ENCODE results near the gene GPR4. TPM values are rescaled to one million over a fixed set of nuclear protein-coding genes. Genes with fewer than 3 reads are reported as not detected.
A peak's percentile ranks its signal among the peaks of the same experiment; 100 is the strongest.

Gene GPR4
- total RNA-seq: 10 to 100 TPM in 1 of 2 donors, 1 to 10 TPM in 1; 5.2 to 17.7 TPM
- long read RNA-seq, partial matches to known transcripts: 0 of 13 reads
- long read RNA-seq, other reads (novel, unspliced or antisense): 13 of 13 reads

- ATAC-seq (peak; percentile 65 to 69), DNase-seq (peak; percentile 62)
- intact Hi-C loops (cut with DNase I): no loop called here
Observed at GRCh38 chr19:45601524-45602374, at the start of gene GPR4. Gene GPR4 (minus strand): TSS chr19:45602212. CDS start chr19:45591866, 10,346 bp downstream.

- ATAC-seq (no peak), DNase-seq (no peak)
- intact Hi-C loops (cut with DNase I): no loop called here
Observed at GRCh38 chr19:45650722-45651121, 48.7 kb upstream of the GPR4 start.

- DNase-seq (no peak), ATAC-seq (no peak)
- intact Hi-C loops (cut with DNase I): no loop called here
Observed at GRCh38 chr19:45646345-45646698, 44.3 kb upstream of the GPR4 start.

- peak; percentile 86 for DNase-seq
- intact Hi-C loops (cut with DNase I): no loop called here
- peak; percentile 60 to 86 for ATAC-seq
Observed at GRCh38 chr19:45645631-45646344, 43.8 kb upstream of the GPR4 start.

- no peak for ATAC-seq
- DNase-seq: no peak
Observed at GRCh38 chr19:45645068-45645630, 43.1 kb upstream of the GPR4 start.

GRCh38 chr19:45643927-45644771 lies 42.1 kb upstream of the GPR4 start:
- ATAC-seq: no peak
- no peak for DNase-seq
- intact Hi-C loops (cut with DNase I): loop anchor here (5.0 kb wide), 2 partner anchors 37 to 122 kb away; no protein-coding TSS in a partner anchor

More at GRCh38 chr19:45645068-45645630, 43.1 kb upstream of the GPR4 start:
- intact Hi-C loops (cut with DNase I): no loop called here

GRCh38 chr19:45643024-45643926 lies 41.3 kb upstream of the GPR4 start:
- peak; percentile 48 to 50 for ATAC-seq
- peak; percentile 82 for DNase-seq
- intact Hi-C loops (cut with DNase I): loop anchor here (5.0 kb wide), 2 partner anchors 36 to 121 kb away; no protein-coding TSS in a partner anchor

GRCh38 chr19:45641274-45642105 lies 39.5 kb upstream of the GPR4 start:
- DNase-seq (peak; percentile 84), ATAC-seq (peak; percentile 35 to 42)
- intact Hi-C loops (cut with DNase I): loop anchor here (5.0 kb wide), 2 partner anchors 34 to 119 kb away; no protein-coding TSS in a partner anchor

- DNase-seq: no peak
- ATAC-seq: no peak
- intact Hi-C loops (cut with DNase I): loop anchor here (5.0 kb wide), 2 partner anchors 34 to 119 kb away; no protein-coding TSS in a partner anchor
Observed at GRCh38 chr19:45640849-45641273, 38.8 kb upstream of the GPR4 start.

GRCh38 chr19:45638930-45639729 lies 37.1 kb upstream of the GPR4 start, which contains the start of gene EML2:
Gene EML2 (minus strand): TSS chr19:45639397. CDS start chr19:45639376, 21 bp downstream.
- ATAC-seq (peak; percentile 39 to 58), DNase-seq (peak; percentile 60)
- intact Hi-C loops (cut with DNase I): no loop called here

GRCh38 chr19:45637890-45638667 lies 36.1 kb upstream of the GPR4 start:
- no peak for DNase-seq
- ATAC-seq: no peak
- intact Hi-C loops (cut with DNase I): no loop called here

GRCh38 chr19:45636902-45637301 lies 34.9 kb upstream of the GPR4 start:
- ATAC-seq: no peak
- intact Hi-C loops (cut with DNase I): no loop called here
- no peak for DNase-seq

GRCh38 chr19:45636275-45636674 lies 34.3 kb upstream of the GPR4 start:
- intact Hi-C loops (cut with DNase I): no loop called here

GRCh38 chr19:45632468-45633196 lies 30.6 kb upstream of the GPR4 start:
- DNase-seq (peak; percentile 83), ATAC-seq (peak; percentile 96 to 99)
- intact Hi-C loops (cut with DNase I): no loop called here

More at GRCh38 chr19:45636275-45636674, 34.3 kb upstream of the GPR4 start:
- ATAC-seq (no peak), DNase-seq (no peak)

All from left cardiac atrium (tissue), 4 donors.